GM10248 (cell line): Measurements from ENCODE around the gene C5orf52.
"Not testable (repeated sequence)": the region's sequence is repeated elsewhere in the genome, so short reads cannot be mapped to it uniquely, and the experiment has no call there.

Experiments used
- CTCF ChIA-PET: fragments of 300-600 bp; sonication (Branson Sonifier 250); formaldehyde crosslinking; extraction: SDS; loops from one replicate; lab custom pipeline; 2021; ENCODE audit warnings: antibody characterized with exemption; lab: Yijun Ruan, JAX
- POLR2A ChIA-PET: fragments of 350-650 bp; sonication (Branson Sonifier 250); formaldehyde crosslinking; extraction: SDS; loops from one replicate; lab custom pipeline; 2020; ENCODE audit warnings: antibody characterized with exemption; lab: Yijun Ruan, JAX
- DNase-seq: peaks from one replicate; pipeline ENCODE4 v3.0.0; 2012; ENCODE audit errors: extremely low spot score
- CTCF ChIP-seq: IDR thresholded peaks from 2 replicates; pipeline ENCODE4 v1.5.1; 2012; ENCODE audit warnings: mild to moderate bottlenecking, low read depth; ENCODE audit errors: extremely low read depth, missing control alignments, control extremely low read depth

Gene C5orf52

GRCh38 chr5:157719245-157719644, 47.9 kb downstream of the C5orf52 start:
- TF ChIP-seq CTCF: no peak
- CTCF ChIA-PET: interaction anchor here (0.7 to 5.5 kb wide), 24 partner anchors 11 to 502 kb away, joined by 3 to 46 read pairs (median 6); partner anchors contain the start of genes LSM11, NIPAL4 and THG1L
- POLR2A ChIA-PET: interaction anchor here (0.6 to 1.1 kb wide), 2 partner anchors 34 to 91 kb away, joined by 6 to 7 read pairs; no protein-coding TSS in a partner anchor
- DNase-seq: no peak

GRCh38 chr5:157721159-157721558, 49.8 kb downstream of the C5orf52 start:
- no peak for TF ChIP-seq CTCF
- DNase-seq: no peak
- POLR2A ChIA-PET: no interaction called here
- CTCF ChIA-PET: interaction anchor here (1.2 to 5.6 kb wide), 5 partner anchors 22 to 396 kb away, joined by 3 to 30 read pairs (median 4); partner anchors contain the start of gene LSM11

- CTCF ChIA-PET: interaction anchor here (1.3 to 5.6 kb wide), 2 partner anchors 8 to 21 kb away, joined by 4 to 30 read pairs; partner anchors contain the start of genes LSM11 and THG1L
- DNase-seq, POLR2A ChIA-PET: not testable (repeated sequence)
These were observed 51.6 kb downstream of the C5orf52 start for GRCh38 chr5:157722895-157723294.

- CTCF ChIA-PET, DNase-seq, POLR2A ChIA-PET: not testable (repeated sequence)
These were observed 55.3 kb downstream of the C5orf52 start for GRCh38 chr5:157726607-157727006.

GRCh38 chr5:157727858-157728257, 56.5 kb downstream of the C5orf52 start:
- POLR2A ChIA-PET: interaction anchor here (0.6 kb wide), 1 partner anchor 43 kb away, joined by 10 read pairs; no protein-coding TSS in a partner anchor
- DNase-seq: not testable (repeated sequence)
- CTCF ChIA-PET: interaction anchor here (0.6 to 6.0 kb wide), 4 partner anchors 10 to 372 kb away, joined by 3 to 46 read pairs (median 6); no protein-coding TSS in a partner anchor
